OCI-M2 (cell line): Measurements from ENCODE around the gene SNRNP70.
A peak's percentile ranks its signal among the peaks of the same experiment; 100 is the strongest.

ENCODE experiments used
- DNase-seq: peaks from one replicate; lab custom pipeline; 2025; ENCODE audit not compliant: unreplicated experiment; lab: John Stamatoyannopoulos, UW

Gene SNRNP70

DNA sequence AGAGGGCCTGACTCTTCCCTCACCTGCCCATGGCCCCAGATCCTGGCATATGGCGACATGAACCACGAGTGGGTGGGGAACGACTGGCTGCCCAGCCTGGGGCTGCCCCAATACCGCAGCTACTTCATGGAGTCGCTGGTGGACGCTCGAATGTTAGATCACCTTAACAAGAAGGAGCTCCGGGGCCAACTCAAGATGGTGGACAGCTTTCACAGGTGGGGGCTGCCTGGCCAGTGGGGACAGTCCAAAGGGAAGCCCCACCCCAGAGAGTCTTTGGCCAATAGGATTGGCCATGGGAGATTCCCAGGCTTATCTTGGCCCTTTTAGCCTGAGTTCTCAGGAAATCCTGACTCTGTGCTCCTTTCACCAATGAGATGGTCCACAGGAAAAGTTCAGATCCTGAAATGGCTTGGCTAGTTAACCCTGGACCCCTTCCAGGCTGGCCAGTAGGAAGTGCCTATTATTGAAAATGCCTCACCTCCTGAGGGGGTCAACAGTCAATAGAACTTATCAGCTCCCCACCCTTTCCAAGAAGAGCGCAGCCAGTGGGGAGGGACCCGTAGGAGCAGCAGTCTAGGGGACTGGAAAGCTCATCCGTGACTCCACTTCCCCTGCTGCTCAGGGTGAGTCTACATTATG lies 62.9 kb downstream of the SNRNP70 start:
- no peak for DNase-seq

DNA sequence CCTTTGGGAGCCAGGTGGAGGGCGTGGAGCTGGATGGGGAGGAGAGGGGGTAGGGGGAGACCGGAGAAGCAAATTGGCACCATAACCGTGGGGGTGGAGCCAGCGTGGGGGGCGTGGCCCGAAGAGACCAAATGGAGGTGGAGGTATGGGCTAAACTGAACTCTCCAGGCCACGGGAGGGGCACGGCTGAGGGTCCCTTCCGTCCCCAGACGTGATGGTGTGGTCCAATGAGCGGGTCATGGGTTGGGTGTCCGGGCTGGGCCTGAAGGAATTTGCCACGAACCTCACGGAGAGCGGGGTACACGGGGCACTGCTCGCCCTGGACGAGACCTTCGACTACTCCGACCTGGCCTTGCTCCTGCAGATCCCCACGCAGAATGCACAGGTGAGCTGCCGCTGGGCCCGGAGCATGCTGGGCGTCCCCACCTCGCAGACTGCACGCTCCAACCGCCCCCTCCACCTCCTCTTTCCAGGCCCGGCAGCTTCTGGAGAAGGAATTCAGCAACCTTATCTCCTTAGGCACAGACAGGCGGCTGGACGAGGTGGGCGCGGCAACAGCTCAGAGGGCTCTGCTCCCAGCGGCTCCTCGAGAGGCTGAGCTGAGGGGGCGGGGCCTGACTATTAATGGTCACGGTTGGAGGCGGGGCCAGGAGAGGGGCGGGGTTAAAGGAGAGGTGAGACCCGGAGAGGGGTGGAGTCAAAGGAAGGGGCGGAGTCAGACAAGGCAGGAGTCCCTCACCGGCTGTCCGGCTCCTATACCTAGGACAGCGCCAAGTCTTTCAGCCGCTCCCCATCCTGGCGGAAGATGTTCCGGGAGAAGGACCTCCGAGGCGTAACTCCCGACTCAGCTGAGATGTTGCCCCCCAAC lies 63.8 kb downstream of the SNRNP70 start:
- peak; percentile 95 for DNase-seq

DNA sequence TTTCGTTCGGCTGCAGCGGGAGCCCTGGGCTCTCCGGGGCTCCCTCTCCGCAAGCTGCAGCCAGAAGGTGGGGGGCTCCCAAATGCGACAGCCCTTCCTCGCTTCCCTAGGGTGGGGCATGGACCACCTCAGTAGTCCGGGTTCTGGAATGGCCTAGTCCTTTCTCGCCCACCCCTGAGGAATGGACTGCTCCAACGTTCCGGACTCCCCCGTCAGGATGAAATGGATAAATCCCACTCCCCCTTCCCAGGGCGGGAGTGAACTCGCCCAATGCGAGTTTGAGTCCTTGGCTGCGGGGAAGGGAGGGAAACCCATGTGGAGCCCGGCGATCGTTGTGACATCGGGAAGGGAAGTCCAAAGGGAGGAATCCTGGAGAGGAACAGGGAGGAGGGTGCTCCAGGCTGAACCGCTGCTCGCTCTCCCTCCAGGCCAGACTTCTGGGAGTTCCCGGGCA lies 64.4 kb downstream of the SNRNP70 start:
- no peak for DNase-seq

DNA sequence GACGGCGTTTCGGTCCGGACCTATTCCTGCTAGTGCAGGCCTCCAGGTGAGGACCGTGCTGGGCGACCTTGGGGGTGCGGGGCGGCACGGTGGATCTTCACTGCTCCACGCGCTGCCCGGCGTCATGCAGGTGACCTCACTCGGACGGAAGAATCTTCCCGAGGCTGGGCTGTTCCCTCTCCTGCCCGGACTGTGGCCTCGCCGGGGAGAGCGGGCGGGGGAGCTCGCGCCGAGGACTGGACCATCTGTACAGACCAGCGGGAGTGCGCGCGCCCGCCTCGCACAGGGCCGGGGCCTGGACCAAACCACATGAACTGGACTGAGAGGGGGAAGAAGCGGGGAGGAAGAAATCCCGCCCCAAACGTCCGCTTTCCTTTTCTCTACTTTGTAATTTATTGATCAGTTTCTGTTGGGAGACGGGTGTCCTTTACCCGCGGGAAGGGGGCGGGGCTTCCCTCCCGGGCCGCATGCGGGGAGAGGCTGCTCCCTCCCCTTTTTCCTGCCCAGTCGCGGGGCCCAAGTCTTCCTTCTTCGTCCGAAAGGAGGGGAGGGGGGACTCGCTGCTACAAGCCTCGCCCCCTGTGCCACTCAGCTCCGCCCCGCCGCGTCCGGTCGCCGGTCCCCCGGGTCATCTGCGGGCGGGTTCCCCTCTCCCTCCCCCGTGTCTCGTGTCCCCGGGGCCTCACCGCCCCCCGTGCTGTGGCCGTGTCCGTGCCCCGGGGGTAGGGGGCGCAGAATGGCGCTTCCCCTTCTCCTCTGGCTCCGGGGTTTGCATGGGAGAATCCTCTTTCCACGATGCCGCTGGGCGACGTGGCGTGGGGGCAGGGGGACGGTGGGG lies 65.1 kb downstream of the SNRNP70 start:
- peak; percentile 79 for DNase-seq

DNA sequence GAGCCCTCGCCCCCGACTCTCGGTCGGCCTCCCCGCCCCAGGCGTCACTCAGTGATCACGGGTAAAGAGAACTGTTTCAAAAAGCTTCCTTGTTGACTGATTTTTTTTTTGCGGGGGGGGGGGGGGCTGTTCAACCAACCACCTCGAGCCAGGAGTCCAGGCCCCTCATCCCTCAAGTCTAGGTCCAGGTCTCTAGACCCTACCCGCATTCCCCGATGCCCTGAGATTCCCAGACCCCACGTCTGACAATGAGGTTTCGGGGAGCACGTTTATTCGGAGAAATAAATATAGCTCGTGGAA lies 65.6 kb downstream of the SNRNP70 start:
- no peak for DNase-seq

DNA sequence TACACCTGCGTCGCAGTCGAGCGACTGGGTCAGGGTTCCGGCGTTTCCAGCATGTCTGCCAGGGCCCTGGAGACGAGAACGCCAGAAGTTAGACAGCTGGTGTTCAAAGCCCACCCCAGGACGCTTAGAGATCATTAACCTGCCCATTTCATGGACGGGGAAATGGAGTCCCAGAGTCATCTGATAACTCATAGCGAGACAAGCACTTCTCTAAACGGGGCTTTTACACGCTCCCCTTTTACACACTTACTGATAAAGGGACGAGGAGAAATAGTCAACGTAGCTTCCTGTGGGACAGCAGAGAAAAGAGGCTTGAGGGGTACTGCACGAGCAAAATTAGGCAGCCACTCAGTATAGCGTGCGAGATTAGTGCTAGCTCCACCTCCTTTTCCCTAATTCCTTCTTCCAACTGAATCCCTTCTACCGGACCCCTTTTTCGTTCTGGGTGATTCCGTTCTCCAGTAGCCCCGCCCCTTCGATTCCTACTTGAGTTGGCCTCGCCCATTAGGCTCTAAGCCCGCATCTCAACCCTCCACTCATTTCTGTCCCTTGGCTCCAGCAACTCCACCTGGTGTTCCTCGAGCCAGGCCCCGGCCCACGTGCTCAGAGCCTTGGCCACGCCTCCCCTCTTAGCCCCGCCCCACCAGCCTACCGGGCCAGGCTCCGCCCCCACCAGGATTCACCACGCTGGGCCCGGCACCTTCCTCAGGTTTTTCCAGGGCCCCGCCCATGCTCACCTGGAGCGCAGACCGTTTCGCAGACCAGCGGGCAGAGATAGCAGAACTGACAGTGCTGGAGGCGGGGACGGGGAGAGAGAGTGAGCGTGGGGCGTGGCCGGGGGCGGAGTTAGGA lies 66.2 kb downstream of the SNRNP70 start:
- peak; percentile 94 for DNase-seq

DNA sequence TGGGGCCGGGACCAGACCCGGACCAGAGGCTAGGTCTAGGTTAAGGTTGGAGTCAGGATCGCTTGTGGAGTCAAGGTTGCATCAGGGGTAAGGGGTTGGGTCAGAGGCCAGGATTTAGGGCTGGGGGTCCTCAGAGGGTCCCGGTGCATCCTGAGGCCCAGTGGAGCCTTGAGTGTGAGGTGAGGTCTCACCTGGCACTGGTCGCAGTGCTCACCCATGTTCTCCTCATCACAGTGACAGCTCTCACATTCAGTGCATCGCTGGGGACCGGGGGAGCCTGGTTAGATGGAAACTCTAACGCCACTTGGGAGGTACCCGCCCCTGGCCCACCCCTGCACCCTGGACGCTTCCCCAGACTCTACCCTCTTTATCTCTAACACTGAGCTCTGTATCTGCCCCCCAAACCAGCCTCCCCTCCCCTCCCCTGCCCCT lies 66.9 kb downstream of the SNRNP70 start:
- no peak for DNase-seq

DNA sequence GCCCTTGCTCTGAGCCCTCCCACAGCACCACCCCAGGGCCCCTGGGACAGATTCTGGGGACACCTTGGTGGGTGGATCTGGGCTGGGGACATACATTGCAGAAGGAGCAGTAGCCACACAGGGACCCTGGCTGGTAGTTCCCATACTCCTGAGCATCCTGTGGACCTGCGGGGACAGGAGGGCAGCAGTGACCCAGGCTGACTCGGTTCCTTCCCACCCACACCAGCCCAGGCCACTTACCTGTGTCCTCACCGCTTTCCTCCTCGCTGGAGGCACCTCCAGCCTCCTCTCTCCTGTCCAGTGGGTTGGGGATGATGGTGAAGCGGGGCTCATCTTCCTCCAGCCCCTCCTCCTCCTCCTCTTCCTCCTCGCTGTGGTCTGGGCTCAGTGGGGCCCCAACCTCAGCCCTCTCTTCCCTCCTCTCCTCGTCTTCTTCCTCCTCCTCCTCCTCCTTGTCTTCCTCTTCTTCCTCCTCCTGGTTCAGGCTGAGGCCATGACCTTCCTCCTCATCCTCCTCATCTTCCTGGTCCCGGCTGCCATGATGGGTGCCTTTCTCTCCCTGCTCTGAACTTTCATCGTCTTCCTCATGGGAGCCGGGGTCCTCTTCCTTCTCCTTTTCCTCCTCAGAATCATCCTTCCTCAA lies 68.0 kb downstream of the SNRNP70 start:
- no peak for DNase-seq

DNA sequence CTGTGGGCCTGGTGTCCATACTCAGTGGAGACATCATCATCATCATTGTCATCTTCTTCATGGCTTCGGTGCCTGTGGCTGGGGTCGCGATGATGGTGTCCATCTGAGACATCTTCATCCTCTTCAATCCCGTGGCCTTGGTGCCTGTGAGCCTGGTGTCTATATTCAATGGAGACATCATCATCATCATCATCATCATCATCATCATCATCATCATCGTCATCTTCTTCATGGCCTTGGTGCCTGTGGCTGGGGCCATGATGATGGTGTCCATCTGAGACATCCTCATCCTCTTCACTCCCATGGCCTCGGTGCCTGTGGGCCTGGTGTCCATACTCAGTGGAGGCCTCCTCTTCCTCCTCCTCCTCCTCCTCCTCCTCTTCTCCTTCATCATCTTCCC lies 69.0 kb downstream of the SNRNP70 start:
- DNase-seq, result no peak

DNA sequence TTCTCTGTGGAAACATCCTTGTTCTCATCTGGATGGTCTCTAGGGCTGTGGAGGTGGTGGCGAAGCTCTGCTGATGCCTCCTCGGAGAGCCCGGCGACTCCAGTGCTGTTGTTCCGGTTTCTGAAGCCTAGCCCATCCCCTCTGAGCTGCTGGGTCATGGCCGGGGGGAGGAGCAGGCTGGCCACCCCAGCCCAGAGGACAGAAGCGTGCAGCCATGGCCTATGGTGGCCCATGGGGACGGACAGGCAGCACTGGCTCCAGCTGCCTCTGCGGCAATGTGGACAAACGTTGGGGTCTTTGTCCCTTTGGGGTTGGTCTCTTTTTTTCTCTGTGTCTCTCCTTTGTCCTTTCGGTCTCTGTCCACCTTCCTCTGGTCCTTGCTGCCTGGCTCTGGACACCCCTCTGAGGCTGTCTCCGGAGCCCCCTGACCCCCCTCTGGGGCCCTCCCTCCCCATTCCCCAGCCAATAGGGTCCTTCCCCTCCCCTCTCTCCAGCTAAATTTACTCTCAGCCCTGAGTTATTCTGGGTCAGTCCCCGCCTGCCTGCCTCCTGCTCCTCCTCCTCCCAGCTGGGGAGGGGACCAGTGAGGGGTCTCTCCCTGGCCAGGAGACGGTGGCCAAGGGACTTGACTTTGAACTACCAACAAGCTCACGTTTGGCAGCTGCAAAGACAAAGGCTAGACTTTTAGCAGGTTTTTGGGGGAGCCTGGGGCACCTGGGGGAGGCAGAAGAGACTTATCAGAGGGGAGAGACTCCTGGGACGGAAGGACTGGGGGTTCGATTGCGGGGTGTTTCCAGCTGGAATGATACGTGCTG lies 70.0 kb downstream of the SNRNP70 start, which contains the start of gene HRC:
TSS of gene HRC (minus strand) at position 392 of the 815 bp plus-strand sequence. CDS start at position 233, 159 bp downstream.
- no peak for DNase-seq

DNA sequence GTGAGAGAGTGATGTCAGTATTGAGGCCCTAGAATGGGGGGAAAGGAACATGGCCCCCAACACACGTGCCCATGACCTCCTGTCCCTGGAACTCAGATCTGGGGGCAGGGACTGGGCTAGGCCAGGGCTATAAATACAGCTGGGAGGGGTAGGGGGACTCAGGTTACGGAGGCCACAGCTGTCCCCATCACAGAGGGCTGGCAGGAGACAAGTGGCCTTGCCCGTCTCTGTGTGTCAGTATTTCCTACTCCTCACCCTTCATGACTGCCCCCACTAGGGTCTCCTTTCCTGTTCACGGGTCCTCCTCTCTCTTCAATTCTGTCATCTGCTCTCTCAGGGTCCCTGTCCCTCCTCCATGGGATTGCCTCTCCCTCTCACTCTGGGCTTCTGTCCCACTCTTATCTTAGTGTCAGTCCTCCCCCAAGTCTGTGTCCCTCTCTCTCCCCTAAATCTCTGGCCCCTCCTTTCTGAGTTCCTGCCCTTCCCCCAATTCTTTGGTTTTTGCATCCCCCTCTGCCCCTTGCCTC lies 70.6 kb downstream of the SNRNP70 start:
- DNase-seq, result no peak

DNA sequence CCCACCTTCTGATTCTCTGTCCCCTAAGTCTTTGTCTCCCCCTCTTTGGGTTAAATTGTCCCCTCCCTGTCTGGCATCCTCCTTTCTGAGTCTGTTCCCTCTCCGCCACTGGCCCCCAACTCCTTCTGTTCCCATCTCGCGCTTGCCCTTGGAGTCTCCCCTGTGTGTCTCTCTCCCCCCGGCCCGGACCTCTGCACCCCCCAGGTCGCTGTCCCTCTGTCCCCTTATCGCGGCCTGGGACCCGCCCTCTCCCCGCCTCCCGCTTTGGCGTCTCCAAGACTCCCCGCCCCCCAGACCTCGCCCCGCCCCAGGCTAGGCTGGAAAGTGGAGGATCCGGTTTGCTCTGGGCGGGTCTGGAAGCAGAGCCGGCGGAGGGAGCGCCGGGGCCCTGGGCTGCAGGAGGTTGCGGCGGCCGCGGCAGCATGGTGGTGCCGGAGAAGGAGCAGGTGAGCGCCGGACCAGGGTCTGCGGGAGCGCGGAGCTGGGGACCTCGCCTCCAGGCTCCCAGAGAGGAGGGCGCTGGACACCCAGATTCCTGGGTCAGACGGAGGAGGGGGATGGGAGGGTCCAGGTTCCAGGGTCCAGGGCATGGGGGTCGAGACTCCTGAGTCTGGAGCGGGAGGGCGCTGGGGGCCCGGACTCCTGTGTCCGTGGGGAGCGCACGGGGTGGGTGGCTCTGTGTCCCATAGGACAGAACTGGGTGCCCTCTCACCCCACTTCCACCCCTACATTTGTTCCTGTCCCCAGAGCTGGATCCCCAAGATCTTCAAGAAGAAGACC lies 72.4 kb downstream of the SNRNP70 start, which contains the start of gene TRPM4:
TSS of gene TRPM4 (plus strand) at position 348 of the 780 bp plus-strand sequence. CDS start at position 423, 75 bp downstream.
- peak; percentile 51 for DNase-seq
